A673 (cell line): ENCODE data around the gene ZDHHC17. TPM values are rescaled to one million over a fixed set of nuclear protein-coding genes. Genes with fewer than 3 reads are reported as not detected.

Experiments
- BruUV-seq: library from RNA; stranded (reverse); fragments of 400-500 nt; replicated peaks from 2 replicates; lab custom pipeline; 2021; lab: Mats Ljungman, UMichigan
- CTCF ChIA-PET: fragments of 300-600 bp; sonication (Branson Sonifier 250); formaldehyde crosslinking; loops from one replicate; lab custom pipeline; 2022; ENCODE audit warnings: antibody characterized with exemption; lab: Charles Lee
- POLR2A ChIA-PET: fragments of 300-600 bp; sonication (Branson Sonifier 250); formaldehyde crosslinking; loops from one replicate; lab custom pipeline; 2022; ENCODE audit warnings: antibody characterized with exemption; ENCODE audit not compliant: low non-redundant PET; lab: Charles Lee
- DNase-seq: peaks from one replicate; pipeline ENCODE4 v3.0.0-alpha.2; 2015; ENCODE audit warnings: low spot score
- H3K27ac ChIP-seq: fragments of 200-600 bp; sonication (generic); 2 replicates; pipeline ENCODE4 v1.5.1; 2016; ENCODE audit warnings: mixed run types, low read depth, mild to moderate bottlenecking, mixed read lengths, antibody characterized with exemption, low read length; ENCODE audit not compliant: poor library complexity, severe bottlenecking
- H3K27me3 ChIP-seq: fragments of 200-600 bp; sonication (generic); replicated peaks from 2 replicates; pipeline ENCODE4 v1.6.1; 2017; ENCODE audit warnings: mixed run types, low read depth, mild to moderate bottlenecking, mixed read lengths, antibody characterized with exemption, low read length; ENCODE audit not compliant: insufficient read depth, poor library complexity
- H3K36me3 ChIP-seq: fragments of 200-600 bp; sonication (generic); 2 replicates; pipeline ENCODE4 v1.6.1; 2016; ENCODE audit warnings: mixed run types, mild to moderate bottlenecking, mixed read lengths, antibody characterized with exemption, low read length; ENCODE audit not compliant: insufficient read depth, poor library complexity, severe bottlenecking
- H3K4me1 ChIP-seq: fragments of 200-600 bp; sonication (generic); 2 replicates; pipeline ENCODE4 v1.6.1; 2017; ENCODE audit warnings: mixed run types, mild to moderate bottlenecking, mixed read lengths, antibody characterized with exemption, low read length; ENCODE audit not compliant: insufficient read depth, poor library complexity, severe bottlenecking
- H3K4me3 ChIP-seq: fragments of 200-600 bp; sonication (generic); 2 replicates; pipeline ENCODE4 v1.5.1; 2016; ENCODE audit warnings: low read depth, mixed run types, mild to moderate bottlenecking, mixed read lengths, low read length; ENCODE audit not compliant: poor library complexity, severe bottlenecking
- H3K9me3 ChIP-seq: fragments of 200-600 bp; sonication (generic); 2 replicates; pipeline ENCODE4 v1.6.1; 2016; ENCODE audit warnings: mixed run types, low read depth, mild to moderate bottlenecking, mixed read lengths, antibody characterized with exemption, low read length; ENCODE audit not compliant: poor library complexity, severe bottlenecking
- EZH2 ChIP-seq: fragments of 200-600 bp; sonication (generic); IDR thresholded peaks from 2 replicates; pipeline ENCODE4 v1.6.1; 2017; ENCODE audit warnings: borderline replicate concordance, low read depth, mild to moderate bottlenecking, mixed read lengths, antibody characterized with exemption, low read length; ENCODE audit not compliant: poor library complexity, severe bottlenecking
- intact Hi-C: fragments of 100-400 bp; cut with micrococcal nuclease; formaldehyde crosslinking; loops from one replicate; pipeline ENCODE4 v1.10.0; 2022; ENCODE audit not compliant: unreplicated experiment
- total RNA-seq: library from RNA; stranded (reverse); gene quantifications from 2 replicates; pipeline ENCODE4 v1.2.3, GENCODE V29; 2021
- TF ChIP-seq, protein P1 (sequence below): fragments of 300-800, 200-600 bp; sonication (generic); conservative IDR thresholded peaks from 2 replicates; pipeline ENCODE4 v1.5.1; 2017; ENCODE audit warnings: low read depth, mild to moderate bottlenecking, antibody characterized with exemption, low read length, moderate library complexity, mixed read lengths

The ZDHHC17 gene
- total RNA-seq, 1 experiment from 2014 or later, result 41.1 TPM

DNA sequence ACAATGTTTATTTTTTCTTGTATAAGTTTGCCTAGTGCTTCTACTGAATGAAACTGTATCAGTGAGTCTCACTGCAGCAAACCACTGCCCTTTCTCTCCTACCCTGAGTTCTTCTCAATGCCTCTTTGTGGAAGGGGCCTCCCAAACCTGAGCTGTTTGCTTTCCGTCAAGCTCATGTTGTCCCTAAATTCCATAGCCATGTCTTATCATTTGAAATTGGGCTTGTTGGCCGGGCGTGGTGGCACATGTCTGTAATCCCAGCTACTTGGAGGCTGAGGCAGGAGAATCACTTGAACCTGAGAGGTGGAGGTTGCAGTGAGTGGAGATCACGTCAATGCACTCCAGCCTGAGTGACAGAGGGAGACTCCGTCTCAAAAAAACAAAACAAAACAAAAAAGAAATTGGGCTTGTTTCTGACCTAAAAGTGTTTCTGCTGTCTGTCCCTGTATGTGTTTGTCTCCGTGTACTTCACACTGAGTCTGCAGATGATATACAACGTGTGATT lies 116.7 kb downstream of the ZDHHC17 start:
- ChIA-PET POLR2A (no interaction called here), CTCF (no interaction called here)
- Histone ChIP-seq H3K27ac (no peak overlapping the region), H3K9me3 (no peaks in the 10 kb centered on the region), H3K36me3 (no peaks in the 10 kb centered on the region), H3K4me3 (no peak overlapping the region), H3K27me3 (no peaks in the 10 kb centered on the region), H3K4me1 (peaks cover 4% of the 10 kb centered on the region)
- DNase-seq, result no peak
- BruUV-seq, result no TSS peak
- intact Hi-C loops, result no loop called here
- TF ChIP-seq, protein P1, sequence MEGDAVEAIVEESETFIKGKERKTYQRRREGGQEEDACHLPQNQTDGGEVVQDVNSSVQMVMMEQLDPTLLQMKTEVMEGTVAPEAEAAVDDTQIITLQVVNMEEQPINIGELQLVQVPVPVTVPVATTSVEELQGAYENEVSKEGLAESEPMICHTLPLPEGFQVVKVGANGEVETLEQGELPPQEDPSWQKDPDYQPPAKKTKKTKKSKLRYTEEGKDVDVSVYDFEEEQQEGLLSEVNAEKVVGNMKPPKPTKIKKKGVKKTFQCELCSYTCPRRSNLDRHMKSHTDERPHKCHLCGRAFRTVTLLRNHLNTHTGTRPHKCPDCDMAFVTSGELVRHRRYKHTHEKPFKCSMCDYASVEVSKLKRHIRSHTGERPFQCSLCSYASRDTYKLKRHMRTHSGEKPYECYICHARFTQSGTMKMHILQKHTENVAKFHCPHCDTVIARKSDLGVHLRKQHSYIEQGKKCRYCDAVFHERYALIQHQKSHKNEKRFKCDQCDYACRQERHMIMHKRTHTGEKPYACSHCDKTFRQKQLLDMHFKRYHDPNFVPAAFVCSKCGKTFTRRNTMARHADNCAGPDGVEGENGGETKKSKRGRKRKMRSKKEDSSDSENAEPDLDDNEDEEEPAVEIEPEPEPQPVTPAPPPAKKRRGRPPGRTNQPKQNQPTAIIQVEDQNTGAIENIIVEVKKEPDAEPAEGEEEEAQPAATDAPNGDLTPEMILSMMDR, result no peak
- no peak for TF ChIP-seq EZH2

DNA sequence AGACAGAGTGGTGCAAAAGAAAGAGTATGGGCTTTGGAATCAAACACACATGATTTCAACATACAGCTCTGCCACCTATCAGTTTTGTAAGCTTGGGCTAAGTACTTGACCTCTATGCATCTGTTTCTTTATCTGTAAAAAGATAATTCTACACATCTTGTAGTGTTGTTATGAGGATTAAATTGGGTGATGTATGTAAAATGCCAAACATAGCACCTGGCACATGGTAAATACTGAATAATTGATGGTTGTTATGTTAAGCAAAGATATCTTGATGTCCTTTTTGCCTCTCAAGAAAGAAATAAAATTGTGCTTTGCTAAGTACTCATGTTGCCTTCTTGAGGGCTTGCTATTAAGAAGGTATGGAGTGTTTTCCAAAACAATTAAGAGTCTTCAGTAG lies 117.2 kb downstream of the ZDHHC17 start:
- no peak for DNase-seq
- Histone ChIP-seq H3K36me3 (no peaks in the 10 kb centered on the region), H3K4me3 (no peak overlapping the region), H3K27me3 (no peaks in the 10 kb centered on the region), H3K4me1 (peaks cover 4% of the 10 kb centered on the region), H3K9me3 (no peaks in the 10 kb centered on the region), H3K27ac (no peak overlapping the region)
- no peak for TF ChIP-seq EZH2
- TF ChIP-seq, protein P1, result no peak
- ChIA-PET POLR2A (no interaction called here), CTCF (no interaction called here)
- intact Hi-C loops, result no loop called here
- no TSS peak for BruUV-seq

DNA sequence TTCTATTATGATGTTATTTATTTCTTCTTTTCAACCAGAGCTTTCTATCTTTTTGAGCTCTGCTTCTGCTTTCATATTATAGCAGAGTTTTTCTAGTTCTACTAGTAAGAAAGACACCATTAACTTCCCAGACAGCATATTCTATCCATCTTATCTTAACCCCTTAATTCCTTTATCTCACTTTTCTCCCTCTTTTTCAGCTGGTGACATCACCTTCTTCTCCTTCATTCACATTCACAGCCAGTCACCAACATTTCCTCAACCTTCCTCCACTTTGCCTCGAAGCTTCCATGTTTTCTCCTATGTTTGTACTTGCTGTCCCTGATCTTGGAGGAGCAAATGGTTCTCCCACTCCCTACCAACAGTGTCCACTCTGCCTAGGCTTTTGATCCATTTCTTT lies 118.5 kb downstream of the ZDHHC17 start:
- H3K27ac ChIP-seq, result no peak overlapping the region
- peaks cover 2% of the 10 kb centered on the region for H3K4me1 ChIP-seq
- H3K36me3 ChIP-seq, result no peaks in the 10 kb centered on the region
- H3K9me3 ChIP-seq, result no peaks in the 10 kb centered on the region
- H3K4me3 ChIP-seq, result no peak overlapping the region
- no peaks in the 10 kb centered on the region for H3K27me3 ChIP-seq
- ChIA-PET CTCF (no interaction called here), POLR2A (no interaction called here)
- intact Hi-C loops, result no loop called here
- no TSS peak for BruUV-seq
- TF ChIP-seq EZH2, result no peak
- TF ChIP-seq, protein P1, result no peak
- DNase-seq, result no peak
